HL-60 (cell line): ENCODE data around the gene ARHGEF16.

Experiments used
- DNase-seq, 2 experiments: peaks; one replicate each; pipeline ENCODE4 v3.0.0-alpha.2; 2010 to 2020; ENCODE audit warnings: low read depth in 1 of 2, low spot score in 1 of 2
- H3K27ac ChIP-seq: fragments of 250-450 bp; sonication (Bioruptor Pico); replicated peaks from 2 replicates; pipeline ENCODE4 v1.5.1; 2020; ENCODE audit warnings: mild to moderate bottlenecking, moderate library complexity
- H3K27me3 ChIP-seq: fragments of 250-450 bp; sonication (Bioruptor Pico); 2 replicates; pipeline ENCODE4 v1.5.1; 2021; ENCODE audit warnings: mild to moderate bottlenecking, moderate library complexity; ENCODE audit not compliant: insufficient read depth, poor library complexity, severe bottlenecking
- H3K4me3 ChIP-seq: replicated peaks from 2 replicates; pipeline ENCODE4 v1.5.1; 2011; ENCODE audit warnings: mild to moderate bottlenecking, control low read depth, low read length; ENCODE audit not compliant: insufficient read depth
- CTCF ChIP-seq: IDR thresholded peaks from one replicate; pipeline ENCODE4 v1.5.1; 2011; ENCODE audit warnings: low read length, control low read depth, inconsistent platforms; ENCODE audit not compliant: insufficient read depth
- GABPA ChIP-seq: IDR thresholded peaks from 2 replicates; pipeline ENCODE4 v1.6.1; 2012; ENCODE audit warnings: low read depth
- POLR2AphosphoS5 ChIP-seq: IDR thresholded peaks from 2 replicates; pipeline ENCODE4 v1.6.1; 2012; ENCODE audit warnings: low read depth
- REST ChIP-seq: IDR thresholded peaks from 2 replicates; pipeline ENCODE4 v1.6.1; 2012; ENCODE audit warnings: low read depth; ENCODE audit not compliant: insufficient replicate concordance
- SPI1 ChIP-seq: IDR thresholded peaks from 2 replicates; pipeline ENCODE4 v1.6.1; 2012; ENCODE audit warnings: low read depth, mild to moderate bottlenecking, borderline replicate concordance

Gene ARHGEF16

GRCh38 chr1:3504822-3505153 is 50.3 kb downstream of the ARHGEF16 start:
- no peak for TF ChIP-seq SPI1
- no peak for TF ChIP-seq POLR2AphosphoS5
- TF ChIP-seq CTCF: no peak
- no peak for TF ChIP-seq REST
- no peak for TF ChIP-seq GABPA
- DNase-seq: no peak
- Histone ChIP-seq H3K27me3 (no peaks in the 10 kb centered on the region), H3K27ac (no peak overlapping the region), H3K4me3 (no peak overlapping the region)

- no peak overlapping the region for H3K4me3 ChIP-seq
- TF ChIP-seq REST (no peak), POLR2AphosphoS5 (no peak), SPI1 (no peak), GABPA (no peak), CTCF (no peak)
- H3K27ac ChIP-seq: no peak overlapping the region
- H3K27me3 ChIP-seq: no peaks in the 10 kb centered on the region
- no peak for DNase-seq
Measured at GRCh38 chr1:3505161-3505560, 50.7 kb downstream of the ARHGEF16 start.

GRCh38 chr1:3506041-3506440 is 51.6 kb downstream of the ARHGEF16 start:
- no peak for DNase-seq
- no peak overlapping the region for H3K4me3 ChIP-seq
- TF ChIP-seq GABPA: no peak
- TF ChIP-seq POLR2AphosphoS5: no peak
- TF ChIP-seq REST: no peak
- no peak for TF ChIP-seq SPI1
- no peak for TF ChIP-seq CTCF
- no peaks in the 10 kb centered on the region for H3K27me3 ChIP-seq
- H3K27ac ChIP-seq: no peak overlapping the region
